HCT116 (cell line): Measurements from ENCODE around the gene BAIAP2. TPM values are rescaled to one million over a fixed set of nuclear protein-coding genes. Genes with fewer than 3 reads are reported as not detected.

Experiments used
- ATAC-seq: fragments of 200-7000 bp; cut with Tn5 transposase; 2 replicates; pipeline ENCODE4 v1.9.1; 2020; ENCODE audit warnings: mild to moderate bottlenecking, moderate library complexity
- BruUV-seq: library from RNA; stranded (reverse); fragments of 400-500 nt; replicated peaks from 2 replicates; lab custom pipeline; 2021; lab: Mats Ljungman, UMichigan
- CTCF ChIA-PET: fragments of 300-600 bp; sonication (Branson Sonifier 250); formaldehyde crosslinking; loops from one replicate; lab custom pipeline; 2021; ENCODE audit warnings: antibody characterized with exemption; lab: Charles Lee
- POLR2A ChIA-PET: fragments of 300-600, 350-600 bp; sonication (Branson Sonifier 250); formaldehyde crosslinking; loops from one replicate; lab custom pipeline; 2021; ENCODE audit warnings: antibody characterized with exemption; lab: Charles Lee
- RAD21 ChIA-PET, 2 experiments: fragments of 300-600 bp; sonication (Branson Sonifier 250); formaldehyde crosslinking; loops; one replicate each; lab custom pipeline; 2023; ENCODE audit warnings: low total read pairs in 2 of 2; ENCODE audit not compliant: uncharacterized antibody in 2 of 2, unreplicated experiment in 2 of 2, low non-redundant PET in 1 of 2; lab: Charles Lee
- DNase-seq: peaks from one replicate; pipeline ENCODE4 v3.0.0-alpha.2; 2010; ENCODE audit warnings: low read depth, low spot score
- H2AFZ ChIP-seq: fragments of 200-600 bp; shearing (Covaris generic), sonication (generic); 2 replicates; pipeline ENCODE4 v1.6.1; 2017; ENCODE audit warnings: low read depth, mixed run types, mixed read lengths, antibody characterized with exemption, low read length; ENCODE audit not compliant: poor library complexity, severe bottlenecking
- H3K27ac ChIP-seq: 2 replicates; pipeline ENCODE4 v1.5.1; 2012; ENCODE audit warnings: low read depth, low read length
- H3K27me3 ChIP-seq: fragments of 200-600 bp; sonication (generic); 2 replicates; pipeline ENCODE4 v1.6.1; 2016; ENCODE audit warnings: mixed run types, low read length, mixed read lengths; ENCODE audit not compliant: insufficient read depth
- H3K36me3 ChIP-seq, 2 experiments: fragments of 200-500 bp in 1 of 2; fragments of 200-600 bp in 1 of 2; sonication (Bioruptor generic) in 1 of 2; sonication (generic) in 1 of 2; 2 replicates each; pipeline versions ENCODE4 v1.5.1 to v1.6.1; 2014 to 2016; ENCODE audit warnings: low read length in 2 of 2, inconsistent platforms in 1 of 2, mixed read lengths in 1 of 2, mixed run types in 1 of 2; ENCODE audit not compliant: insufficient read depth in 2 of 2, control insufficient read depth in 1 of 2
- H3K4me1 ChIP-seq, 2 experiments: fragments of 200-600 bp in 1 of 2; sonication (generic) in 1 of 2; 2 replicates each; pipeline versions ENCODE4 v1.5.1 to v1.6.1; 2012 to 2017; ENCODE audit warnings: low read length in 2 of 2, inconsistent platforms in 1 of 2, mild to moderate bottlenecking in 1 of 2, mixed read lengths in 1 of 2, mixed run types in 1 of 2, moderate library complexity in 1 of 2; ENCODE audit not compliant: insufficient read depth in 2 of 2, control insufficient read depth in 1 of 2
- H3K4me2 ChIP-seq: fragments of 200-600 bp; sonication (generic); 2 replicates; pipeline ENCODE4 v1.6.1; 2017; ENCODE audit warnings: mixed run types, low read length, mixed read lengths
- H3K4me3 ChIP-seq, 2 experiments: fragments of 200-600 bp in 1 of 2; sonication (generic) in 1 of 2; replicated peaks in 1 of 2; 2 replicates each; pipeline ENCODE4 v1.5.1; 2011 to 2016; ENCODE audit warnings: low read length in 2 of 2, control low read depth in 1 of 2, low read depth in 1 of 2, mild to moderate bottlenecking in 1 of 2, mixed read lengths in 1 of 2, mixed run types in 1 of 2
- H3K79me2 ChIP-seq: fragments of 200-600 bp; sonication (generic); 2 replicates; pipeline ENCODE4 v1.6.1; 2017; ENCODE audit warnings: mild to moderate bottlenecking, mixed run types, low read length, moderate library complexity, mixed read lengths; ENCODE audit not compliant: insufficient read depth
- H3K9ac ChIP-seq: fragments of 200-600 bp; sonication (generic); 2 replicates; pipeline ENCODE4 v1.6.1; 2016; ENCODE audit warnings: low read length, mixed read lengths
- H3K9me2 ChIP-seq: fragments of 200-600 bp; sonication (generic), shearing (Covaris generic); 2 replicates; pipeline ENCODE4 v1.6.1; 2017; ENCODE audit warnings: mixed run types, mild to moderate bottlenecking, moderate library complexity; ENCODE audit not compliant: insufficient read depth
- H3K9me3 ChIP-seq, 2 experiments: fragments of 200-500 bp in 1 of 2; fragments of 200-600 bp in 1 of 2; sonication (Bioruptor generic) in 1 of 2; sonication (generic) in 1 of 2; 2 replicates each; pipeline ENCODE4 v1.6.1; 2014 to 2017; ENCODE audit warnings: low read length in 2 of 2, mixed read lengths in 2 of 2, inconsistent platforms in 1 of 2, low read depth in 1 of 2, mild to moderate bottlenecking in 1 of 2, mixed run types in 1 of 2, moderate library complexity in 1 of 2; ENCODE audit not compliant: control insufficient read depth in 1 of 2, insufficient read depth in 1 of 2
- H4K20me1 ChIP-seq: fragments of 200-600 bp; sonication (generic), shearing (Covaris generic); 2 replicates; pipeline ENCODE4 v1.6.1; 2017; ENCODE audit warnings: mixed run types, mild to moderate bottlenecking, moderate library complexity; ENCODE audit not compliant: insufficient read depth
- CBX3 ChIP-seq: IDR thresholded peaks from 2 replicates; pipeline ENCODE4 v1.6.1; 2012; ENCODE audit warnings: low read depth
- CEBPB ChIP-seq: IDR thresholded peaks from 2 replicates; pipeline ENCODE4 v1.6.1; 2012; ENCODE audit warnings: low read depth
- EGR1 ChIP-seq: IDR thresholded peaks from 2 replicates; pipeline ENCODE4 v1.6.1; 2012; ENCODE audit warnings: low read depth
- ELF1 ChIP-seq: IDR thresholded peaks from 2 replicates; pipeline ENCODE4 v1.6.1; 2012; ENCODE audit warnings: low read depth, borderline replicate concordance
- EZH2 ChIP-seq: fragments of 200-600 bp; sonication (generic); IDR thresholded peaks from 2 replicates; pipeline ENCODE4 v1.6.1; 2017; ENCODE audit warnings: antibody characterized with exemption, mixed run types
- EZH2phosphoT487 ChIP-seq: fragments of 200-600 bp; IDR thresholded peaks from 2 replicates; pipeline ENCODE4 v1.6.1; 2018; ENCODE audit warnings: antibody characterized with exemption, borderline replicate concordance
- MAX ChIP-seq: IDR thresholded peaks from 2 replicates; pipeline ENCODE4 v1.6.1; 2012
- REST ChIP-seq: IDR thresholded peaks from 2 replicates; pipeline ENCODE4 v1.6.1; 2012; ENCODE audit warnings: low read depth
- SIN3A ChIP-seq: IDR thresholded peaks from 2 replicates; pipeline ENCODE4 v1.6.1; 2012; ENCODE audit warnings: low read depth
- SP1 ChIP-seq: IDR thresholded peaks from 2 replicates; pipeline ENCODE4 v1.6.1; 2012; ENCODE audit warnings: low read depth
- SRF ChIP-seq: IDR thresholded peaks from 2 replicates; pipeline ENCODE4 v1.6.1; 2012; ENCODE audit warnings: low read depth
- YY1 ChIP-seq: IDR thresholded peaks from 2 replicates; pipeline ENCODE4 v1.6.1; 2011; ENCODE audit warnings: low read length, low read depth, moderate library complexity, mild to moderate bottlenecking; ENCODE audit not compliant: insufficient replicate concordance; ENCODE audit errors: extremely low read depth
- ZFX ChIP-seq: fragments of 450-650 bp; IDR thresholded peaks from 2 replicates; pipeline ENCODE4 v1.6.1; 2017
- ZNF274 ChIP-seq: fragments of 200-500 bp; sonication (Bioruptor generic); IDR thresholded peaks from 2 replicates; pipeline ENCODE4 v1.6.1; 2014; ENCODE audit warnings: mild to moderate bottlenecking, low read depth, low read length, inconsistent platforms
- intact Hi-C: fragments of 100-400 bp; cut with micrococcal nuclease; formaldehyde crosslinking; loops from 2 replicates; pipeline ENCODE4 v1.10.0; 2022
- total RNA-seq: library from RNA; stranded (reverse); gene quantifications from one replicate; pipeline ENCODE4 v1.2.1, GENCODE V29; 2021; ENCODE audit not compliant: unreplicated experiment
- TF ChIP-seq, protein P1 (sequence below): IDR thresholded peaks from 2 replicates; pipeline ENCODE4 v1.6.1; 2011; ENCODE audit warnings: mild to moderate bottlenecking, low read length, moderate library complexity; ENCODE audit not compliant: insufficient replicate concordance; ENCODE audit errors: extremely low read depth
- TF ChIP-seq, protein P2 (sequence below), 3 experiments: fragments of 200-600 bp in 1 of 3; sonication (generic) in 1 of 3; IDR thresholded peaks in 2 of 3; conservative IDR thresholded peaks in 1 of 3; 2 replicates each; pipeline ENCODE4 v1.5.1; 2012 to 2017; ENCODE audit warnings: low read depth in 2 of 3, low read length in 2 of 3, antibody characterized with exemption in 1 of 3, borderline replicate concordance in 1 of 3, control low read depth in 1 of 3, mild to moderate bottlenecking in 1 of 3, mixed read lengths in 1 of 3, mixed run types in 1 of 3, moderate library complexity in 1 of 3; ENCODE audit not compliant: insufficient read depth in 1 of 3

The BAIAP2 gene
- total RNA-seq, 1 experiment from 2014 or later = 105 TPM

- TF ChIP-seq EGR1 = no peak
Observed at GRCh38 chr17:81123052-81124048, 88.4 kb downstream of the BAIAP2 start (continued).

DNA sequence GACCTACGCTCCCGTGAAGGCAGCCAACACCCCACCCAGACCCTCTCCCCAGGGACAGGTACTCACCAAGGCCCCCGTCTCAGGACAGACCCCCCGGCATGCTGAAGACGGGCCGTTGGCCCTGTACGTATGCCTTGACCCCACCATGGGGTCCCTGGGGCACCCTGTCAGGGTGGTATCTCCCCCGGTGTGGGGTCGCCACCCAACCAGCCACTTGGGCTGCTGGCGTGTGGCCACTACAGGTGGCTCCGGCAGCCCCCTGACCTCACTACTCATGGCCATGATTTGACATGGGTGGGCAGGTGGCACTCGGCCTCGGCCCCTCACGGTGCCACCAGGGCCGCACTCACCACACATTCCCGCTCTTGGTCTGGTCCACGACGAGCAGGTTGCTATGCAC lies 89.4 kb downstream of the BAIAP2 start:
- H3K9ac ChIP-seq = no peak overlapping the region
- no peak overlapping the region for H2AFZ ChIP-seq
- H3K4me1 ChIP-seq = peaks cover 0 to 8% of the 10 kb centered on the region in 2 experiments; a peak in 2 of 4 replicates
- BruUV-seq = no TSS peak
- no peaks in the 10 kb centered on the region for H3K9me3 ChIP-seq
- H3K9me2 ChIP-seq = no peaks in the 10 kb centered on the region
- ChIA-PET CTCF (no interaction called here), POLR2A (no interaction called here), RAD21 (no interaction called here)
- no peak overlapping the region for H3K4me3 ChIP-seq
- no peaks in the 10 kb centered on the region for H3K79me2 ChIP-seq
- no peaks in the 10 kb centered on the region for H3K27me3 ChIP-seq
- no peak for TF ChIP-seq EGR1
- no peak for TF ChIP-seq EZH2phosphoT487
- no peak for TF ChIP-seq SIN3A
- no peak for TF ChIP-seq SRF
- TF ChIP-seq, protein P1, sequence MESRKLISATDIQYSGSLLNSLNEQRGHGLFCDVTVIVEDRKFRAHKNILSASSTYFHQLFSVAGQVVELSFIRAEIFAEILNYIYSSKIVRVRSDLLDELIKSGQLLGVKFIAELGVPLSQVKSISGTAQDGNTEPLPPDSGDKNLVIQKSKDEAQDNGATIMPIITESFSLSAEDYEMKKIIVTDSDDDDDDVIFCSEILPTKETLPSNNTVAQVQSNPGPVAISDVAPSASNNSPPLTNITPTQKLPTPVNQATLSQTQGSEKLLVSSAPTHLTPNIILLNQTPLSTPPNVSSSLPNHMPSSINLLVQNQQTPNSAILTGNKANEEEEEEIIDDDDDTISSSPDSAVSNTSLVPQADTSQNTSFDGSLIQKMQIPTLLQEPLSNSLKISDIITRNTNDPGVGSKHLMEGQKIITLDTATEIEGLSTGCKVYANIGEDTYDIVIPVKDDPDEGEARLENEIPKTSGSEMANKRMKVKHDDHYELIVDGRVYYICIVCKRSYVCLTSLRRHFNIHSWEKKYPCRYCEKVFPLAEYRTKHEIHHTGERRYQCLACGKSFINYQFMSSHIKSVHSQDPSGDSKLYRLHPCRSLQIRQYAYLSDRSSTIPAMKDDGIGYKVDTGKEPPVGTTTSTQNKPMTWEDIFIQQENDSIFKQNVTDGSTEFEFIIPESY = no peak
- TF ChIP-seq REST = no peak
- no peak for TF ChIP-seq CBX3
- TF ChIP-seq SP1 = no peak
- TF ChIP-seq, protein P2, sequence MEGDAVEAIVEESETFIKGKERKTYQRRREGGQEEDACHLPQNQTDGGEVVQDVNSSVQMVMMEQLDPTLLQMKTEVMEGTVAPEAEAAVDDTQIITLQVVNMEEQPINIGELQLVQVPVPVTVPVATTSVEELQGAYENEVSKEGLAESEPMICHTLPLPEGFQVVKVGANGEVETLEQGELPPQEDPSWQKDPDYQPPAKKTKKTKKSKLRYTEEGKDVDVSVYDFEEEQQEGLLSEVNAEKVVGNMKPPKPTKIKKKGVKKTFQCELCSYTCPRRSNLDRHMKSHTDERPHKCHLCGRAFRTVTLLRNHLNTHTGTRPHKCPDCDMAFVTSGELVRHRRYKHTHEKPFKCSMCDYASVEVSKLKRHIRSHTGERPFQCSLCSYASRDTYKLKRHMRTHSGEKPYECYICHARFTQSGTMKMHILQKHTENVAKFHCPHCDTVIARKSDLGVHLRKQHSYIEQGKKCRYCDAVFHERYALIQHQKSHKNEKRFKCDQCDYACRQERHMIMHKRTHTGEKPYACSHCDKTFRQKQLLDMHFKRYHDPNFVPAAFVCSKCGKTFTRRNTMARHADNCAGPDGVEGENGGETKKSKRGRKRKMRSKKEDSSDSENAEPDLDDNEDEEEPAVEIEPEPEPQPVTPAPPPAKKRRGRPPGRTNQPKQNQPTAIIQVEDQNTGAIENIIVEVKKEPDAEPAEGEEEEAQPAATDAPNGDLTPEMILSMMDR (IDR thresholded peaks at IDR 0.05 in 2 of 3, conservative IDR thresholded peaks at IDR 0.05 in 1 of 3; ENCODE audit: borderline replicate concordance in 1 of 3, insufficient read depth in 1 of 3, low read depth in 2 of 3, low read length in 2 of 3) = no peak
- no peak for TF ChIP-seq MAX
- no peak for TF ChIP-seq ELF1
- no peak for TF ChIP-seq ZNF274
- TF ChIP-seq ZFX = no peak
- TF ChIP-seq YY1 = no peak
- TF ChIP-seq CEBPB = no peak
- TF ChIP-seq EZH2 = no peak
- no peak for DNase-seq
- no peak for ATAC-seq
- no peak overlapping the region for H3K27ac ChIP-seq
- H3K36me3 ChIP-seq = no peaks in the 10 kb centered on the region
- H4K20me1 ChIP-seq = no peaks in the 10 kb centered on the region
- no peak overlapping the region for H3K4me2 ChIP-seq
- intact Hi-C loops = no loop called here
